Activated CD8-positive, alpha-beta memory T cell treated with anti-CD3 and anti-CD28 coated beads for 24 hours (primary cell): ENCODE measurements around the gene DYNC1H1.
"Not testable (repeated sequence)": the region's sequence is repeated elsewhere in the genome, so short reads cannot be mapped to it uniquely, and the experiment has no call there.

Source experiments
- DNase-seq: peaks from one replicate; pipeline ENCODE4 v3.0.0-alpha.2; 2020

DYNC1H1 gene

DNA sequence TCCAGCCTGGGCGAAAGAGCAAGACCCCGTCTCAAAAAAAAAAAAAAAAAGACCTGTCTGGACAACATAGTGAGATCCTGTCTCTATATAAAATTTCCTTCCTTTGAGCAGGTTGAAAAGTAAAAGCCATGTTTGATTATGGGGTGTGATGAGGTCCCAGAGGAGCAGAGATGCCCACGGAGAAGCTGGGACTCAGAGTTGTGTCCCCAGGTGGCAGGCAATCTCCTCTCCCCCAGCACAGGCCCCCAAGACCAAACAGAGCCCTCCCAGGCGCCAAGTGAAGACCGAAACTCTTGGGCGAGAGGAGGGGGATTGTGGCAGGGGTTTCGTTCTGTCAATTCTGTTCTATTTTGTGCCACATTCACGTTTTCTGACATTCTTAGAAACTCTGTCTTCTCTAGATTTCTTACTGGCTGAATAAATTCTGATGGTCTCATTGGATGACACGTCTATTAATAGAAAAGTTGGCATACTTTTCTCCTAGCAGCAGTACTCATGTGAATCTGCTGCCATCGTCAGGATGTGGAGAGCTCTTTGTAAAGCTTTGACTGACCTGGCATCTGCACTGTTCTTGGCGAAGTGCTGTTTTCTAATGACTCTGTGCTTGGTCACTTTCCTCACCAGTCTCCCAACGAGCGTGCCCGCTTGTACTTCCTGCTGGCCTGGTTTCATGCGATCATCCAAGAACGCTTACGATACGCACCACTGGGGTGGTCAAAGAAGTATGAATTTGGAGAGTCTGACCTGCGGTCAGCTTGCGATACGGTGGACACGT, 79.1 kb downstream of the DYNC1H1 start:
- no peak for DNase-seq

- no peak for DNase-seq
Measured at GRCh38 chr14:102044566-102044965, 80.2 kb downstream of the DYNC1H1 start.

DNA sequence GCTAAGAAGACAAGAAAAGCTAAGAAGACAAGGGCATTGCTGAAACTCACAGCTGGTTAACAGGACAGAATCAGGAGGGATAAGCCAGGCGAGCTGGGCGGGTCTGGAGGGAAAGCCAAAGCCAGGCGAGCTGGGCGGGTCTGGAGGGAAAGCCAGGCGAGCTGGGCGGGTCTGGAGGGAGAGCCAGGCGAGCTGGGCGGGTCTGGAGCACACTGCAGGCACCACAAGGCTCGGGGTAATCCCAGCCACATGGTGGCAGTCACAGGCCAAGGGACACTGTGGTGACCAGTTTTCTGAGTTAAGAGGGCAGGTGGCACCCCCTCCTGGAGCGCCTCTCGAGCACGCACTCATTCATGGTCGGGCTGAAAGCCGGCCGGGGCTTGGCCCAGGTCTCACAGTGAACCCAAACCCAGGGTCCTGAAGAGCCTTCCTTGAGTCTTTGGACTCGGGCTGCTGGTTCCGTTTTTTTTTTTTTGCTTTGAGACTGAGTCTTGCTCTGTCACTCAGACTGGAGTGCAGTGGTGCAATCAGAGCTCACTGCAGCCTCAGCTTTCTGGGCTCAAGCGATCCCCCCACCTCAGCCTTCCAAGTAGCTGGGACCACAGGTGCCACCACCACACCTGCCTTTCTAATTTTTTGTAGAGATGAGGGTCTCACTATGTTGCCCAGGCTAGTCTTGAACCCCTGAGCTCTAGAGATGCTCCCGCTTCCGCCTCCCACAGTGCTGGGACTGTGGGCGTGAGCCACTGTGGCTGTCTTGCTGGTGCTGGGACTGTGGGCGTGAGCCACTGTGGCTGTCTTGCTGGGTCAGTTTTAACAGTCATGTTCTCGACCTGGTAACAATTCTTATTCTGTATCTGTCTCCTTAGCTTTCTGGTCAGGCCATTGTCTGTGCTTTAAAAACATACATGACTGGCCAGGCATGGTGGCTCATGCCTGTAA, 82.2 kb downstream of the DYNC1H1 start:
- DNase-seq, result no peak

GRCh38 chr14:102047808-102048540, 83.6 kb downstream of the DYNC1H1 start:
- no peak for DNase-seq

- DNase-seq, result no peak
Measured at GRCh38 chr14:102049258-102050025, 85.1 kb downstream of the DYNC1H1 start.

- DNase-seq, result no peak
Measured at GRCh38 chr14:102050026-102050405, 85.6 kb downstream of the DYNC1H1 start.

- DNase-seq, result no peak
Measured at GRCh38 chr14:102050625-102051024, 86.3 kb downstream of the DYNC1H1 start.

GRCh38 chr14:102052522-102052921, 88.1 kb downstream of the DYNC1H1 start:
- no peak for DNase-seq

DNA sequence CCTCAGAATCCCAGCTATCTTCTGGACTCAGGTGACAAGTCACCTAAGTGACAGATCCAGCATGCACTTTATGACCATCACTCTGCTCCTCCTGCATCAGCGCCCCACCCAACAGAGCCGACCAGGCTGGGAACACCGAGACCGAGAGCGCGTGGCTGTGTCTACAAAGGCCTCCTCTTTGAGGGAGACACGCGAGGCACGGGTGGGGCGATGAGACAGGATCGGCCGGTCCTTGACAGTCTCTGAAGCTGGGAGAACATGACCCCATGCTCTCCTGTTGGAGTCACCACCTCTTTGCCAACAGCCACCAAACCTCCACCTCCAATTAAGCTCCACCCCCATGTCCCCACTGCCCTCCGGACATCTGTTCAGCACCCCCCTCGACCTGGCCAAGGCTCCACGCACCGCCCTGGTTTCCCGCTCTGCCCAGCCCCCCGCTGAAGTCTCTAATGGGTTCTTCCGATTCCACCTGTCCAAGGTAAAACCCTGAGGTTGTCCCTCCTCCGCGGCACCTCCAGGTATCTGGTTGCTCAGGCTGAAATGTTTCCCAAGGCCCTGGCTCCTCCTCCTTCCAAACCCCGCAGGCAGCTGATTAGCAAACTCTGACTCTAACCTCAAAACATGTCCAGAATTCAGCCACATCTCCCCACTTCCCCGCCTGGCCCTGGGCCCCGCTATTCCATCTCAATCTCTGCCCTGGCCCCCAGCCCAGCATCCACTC, 91.0 kb downstream of the DYNC1H1 start:
- DNase-seq, result no peak

GRCh38 chr14:102056694-102057442, 92.5 kb downstream of the DYNC1H1 start:
- no peak for DNase-seq

DNA sequence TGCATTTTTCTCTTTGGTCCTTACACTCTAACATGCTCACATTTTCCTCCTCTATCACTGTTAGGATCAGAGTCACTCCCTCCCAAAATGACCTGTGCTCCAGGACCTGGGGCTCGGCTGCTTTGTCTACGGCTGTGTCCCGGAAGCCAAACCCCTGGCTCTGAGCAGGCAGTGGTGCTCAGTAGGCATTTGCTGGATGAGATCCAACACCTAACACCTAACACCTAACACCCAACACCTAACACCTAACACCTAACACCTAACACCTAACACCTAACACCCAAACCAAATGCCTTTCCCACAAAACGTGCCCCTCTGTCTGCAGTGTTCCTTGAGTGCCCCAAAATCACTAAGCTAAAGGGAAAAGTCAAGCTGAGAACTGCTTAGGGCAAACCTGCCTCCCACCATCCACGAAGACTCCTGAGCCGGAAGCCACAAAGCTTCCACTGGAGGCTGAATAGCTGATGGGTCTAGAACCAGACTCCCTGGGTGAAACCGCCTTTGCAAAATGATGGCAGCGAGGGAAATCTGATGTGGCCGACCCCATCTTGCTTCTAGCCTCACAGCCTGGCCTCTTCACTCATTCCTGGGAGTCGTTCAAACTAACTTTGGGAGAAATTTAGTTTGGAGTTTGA, 93.2 kb downstream of the DYNC1H1 start:
- no peak for DNase-seq

DNA sequence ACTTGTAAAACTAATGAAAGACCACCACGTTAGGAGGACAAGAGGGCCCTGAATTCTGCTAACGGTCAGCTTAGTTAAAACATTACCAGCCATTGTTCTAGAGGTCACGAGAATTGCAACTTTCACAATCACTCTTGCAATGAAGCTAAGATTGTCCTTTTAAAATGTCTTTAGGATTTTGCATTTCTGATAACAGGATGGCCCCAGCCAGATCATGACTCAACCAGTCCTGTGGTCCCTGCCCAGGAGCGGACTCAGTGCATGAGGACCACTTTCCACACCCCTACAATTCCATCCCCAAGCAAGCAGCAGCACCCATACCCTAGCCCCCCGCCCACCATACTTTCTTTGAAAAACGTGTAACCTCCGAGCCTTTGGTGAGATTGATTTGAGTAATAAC, 93.8 kb downstream of the DYNC1H1 start:
- no peak for DNase-seq

GRCh38 chr14:102058961-102059360, 94.6 kb downstream of the DYNC1H1 start:
- DNase-seq, result no peak

DNA sequence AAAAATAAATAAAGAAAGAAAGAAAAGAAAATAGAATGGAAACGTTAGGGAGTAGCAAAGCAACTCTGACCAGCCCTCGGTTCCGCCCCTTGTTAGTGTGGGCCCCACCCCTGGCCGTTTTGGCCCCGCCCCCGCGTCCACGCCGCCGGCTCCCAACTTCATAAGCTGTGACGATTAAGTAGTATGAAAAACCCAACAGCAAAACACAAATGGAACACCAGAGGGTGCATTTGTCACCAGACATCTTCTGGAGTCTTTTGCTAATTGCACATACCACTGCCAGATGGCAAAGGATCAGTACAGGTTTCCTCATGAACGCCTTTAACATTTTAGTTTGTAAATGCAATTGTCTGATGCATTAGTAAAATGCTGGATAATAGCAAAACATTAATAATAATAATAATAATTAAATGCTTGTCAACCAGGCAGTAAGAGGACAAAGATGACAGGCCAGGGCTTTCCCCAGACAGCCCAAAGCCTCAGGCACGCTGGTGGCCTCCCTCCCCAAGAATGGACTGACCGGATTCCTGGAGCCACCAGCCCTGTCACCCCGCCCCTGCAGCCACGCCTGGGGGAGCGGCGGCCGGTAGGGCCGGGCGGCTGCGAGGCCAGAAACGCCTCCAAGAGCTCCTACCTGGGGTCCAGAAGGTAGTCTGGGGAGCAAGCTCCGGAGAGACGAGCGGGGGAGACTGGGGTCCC, 98.9 kb downstream of the DYNC1H1 start:
- peak; percentile 84 for DNase-seq

DNA sequence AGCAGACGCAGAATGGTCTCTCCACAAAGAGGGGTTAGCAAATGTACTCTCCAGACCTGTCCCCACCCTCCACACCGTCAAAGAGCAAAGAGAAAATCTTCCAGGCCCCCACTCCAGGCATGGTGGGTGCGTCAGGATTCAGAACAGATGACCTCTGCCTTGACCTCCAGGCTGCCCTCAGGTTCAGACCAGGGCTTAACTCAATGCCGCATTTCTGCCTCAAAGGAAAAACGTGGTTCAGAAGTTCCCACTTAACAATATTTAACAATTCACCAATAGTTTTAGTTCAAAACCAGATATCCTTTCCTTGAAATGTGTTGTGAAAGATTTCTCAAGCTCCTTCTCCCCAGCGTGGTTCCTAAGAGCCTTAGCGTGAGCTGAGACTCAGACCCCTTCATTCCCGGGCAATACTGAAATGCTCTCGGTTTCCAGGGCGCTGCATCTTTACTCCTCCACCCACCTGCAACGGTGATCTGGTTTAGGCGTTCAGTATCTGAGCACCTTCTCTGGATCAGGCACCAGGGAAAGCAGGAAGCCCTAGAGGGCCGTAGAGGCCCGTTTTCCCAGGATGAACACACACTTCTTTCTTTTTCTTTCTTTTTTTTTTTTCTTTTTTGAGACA, 99.5 kb downstream of the DYNC1H1 start:
- no peak for DNase-seq

GRCh38 chr14:102064590-102064989, 100.2 kb downstream of the DYNC1H1 start:
- DNase-seq, result not testable (repeated sequence)

GRCh38 chr14:102066041-102066451, 101.7 kb downstream of the DYNC1H1 start:
- no peak for DNase-seq

- no peak for DNase-seq
Measured at GRCh38 chr14:102071283-102071998, 107.1 kb downstream of the DYNC1H1 start.
